ENCODE measurements around the gene TIMP2. TPM values are rescaled to one million over a fixed set of nuclear protein-coding genes. Genes with fewer than 3 reads are reported as not detected.
A peak's percentile ranks its signal among the peaks of the same experiment; 100 is the strongest.

Gene TIMP2
- total RNA-seq, 2 experiments from 2014 or later: 5.0 to 6.0 TPM

DNA sequence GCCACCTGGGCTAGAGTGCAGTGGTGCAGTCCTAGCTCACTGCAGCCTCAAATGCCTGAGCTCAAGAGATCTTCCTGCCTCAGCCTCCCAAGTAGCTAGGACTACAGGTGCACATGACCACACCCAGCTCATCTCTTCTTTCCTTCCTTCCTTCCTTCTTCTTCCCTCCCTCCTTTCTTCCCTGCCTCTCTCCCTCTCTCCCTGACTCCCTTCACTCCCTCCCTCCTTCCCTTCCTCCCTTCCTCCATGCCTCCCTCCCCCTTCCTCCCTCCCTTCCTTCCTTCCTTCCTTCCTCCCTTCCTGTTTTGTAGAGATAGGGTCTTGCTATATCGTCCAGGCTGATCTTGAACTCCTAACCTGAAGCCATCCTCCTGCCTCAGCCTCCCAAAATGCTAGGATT, 61.1 kb downstream of the TIMP2 start:
- Mint-ChIP-seq H3K27me3 (no peaks in the 10 kb centered on the region), H3K4me1 (peaks cover 1% of the 10 kb centered on the region), H3K36me3 (no peaks in the 10 kb centered on the region), H3K4me3 (no peak overlapping the region), H3K27ac (no peak overlapping the region), H3K9me3 (no peaks in the 10 kb centered on the region)
- ATAC-seq (ENCODE audit: low read depth) (no peak), DNase-seq (no peak)
- POLR2A ChIA-PET: no interaction called here

DNA sequence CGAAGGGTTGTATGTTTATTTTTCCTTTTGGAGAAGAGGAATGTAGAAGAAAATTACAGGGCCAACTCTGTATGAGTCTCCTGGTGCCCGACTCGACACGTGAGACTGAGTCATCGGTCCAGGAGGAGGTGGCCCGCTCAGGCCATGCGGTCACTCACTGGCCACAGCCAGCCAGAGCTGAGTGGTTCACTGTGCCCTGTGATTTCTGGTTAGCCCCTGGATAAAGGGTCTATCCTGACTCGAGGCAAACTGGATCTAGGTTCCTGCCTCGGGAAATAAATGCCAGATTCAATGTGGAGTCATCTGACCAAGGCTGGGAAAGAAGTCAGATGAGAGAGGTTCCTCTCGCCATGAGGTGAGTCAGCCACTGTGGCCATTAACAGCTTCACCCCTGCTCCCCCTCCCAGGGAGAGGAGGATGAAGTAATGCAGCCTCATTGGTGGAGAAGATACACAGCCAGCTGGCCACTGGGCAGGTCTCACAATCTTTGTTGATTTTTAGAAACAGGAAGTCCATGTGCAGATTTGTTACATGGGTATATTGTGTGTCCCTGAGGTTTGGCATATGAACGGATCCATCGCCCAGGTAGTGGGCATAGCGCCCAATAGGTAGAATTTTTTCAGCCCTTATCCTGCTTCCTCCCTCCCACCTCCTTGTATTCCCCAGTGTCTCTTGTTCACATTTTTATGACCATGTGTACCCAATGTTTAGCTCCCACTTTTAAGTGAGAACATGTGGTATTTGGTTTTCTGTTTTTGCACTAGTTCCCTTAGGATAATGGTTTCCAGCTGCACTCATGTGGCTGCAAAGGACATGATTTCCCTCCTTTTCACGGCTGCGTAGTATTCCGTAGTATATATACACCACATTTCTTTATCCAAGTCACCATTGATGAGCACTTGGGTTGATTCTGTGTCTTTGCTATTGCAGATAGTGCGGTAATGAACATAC, 62.8 kb downstream of the TIMP2 start:
- no peaks in the 10 kb centered on the region for H3K27me3 Mint-ChIP-seq
- no peaks in the 10 kb centered on the region for H3K36me3 Mint-ChIP-seq
- POLR2A ChIA-PET: no interaction called here
- H3K4me1 Mint-ChIP-seq: peaks cover 1% of the 10 kb centered on the region
- no peak for DNase-seq
- no peak overlapping the region for H3K4me3 Mint-ChIP-seq
- ATAC-seq (ENCODE audit: low read depth): no peak
- H3K9me3 Mint-ChIP-seq: no peaks in the 10 kb centered on the region
- H3K27ac Mint-ChIP-seq: no peak overlapping the region

DNA sequence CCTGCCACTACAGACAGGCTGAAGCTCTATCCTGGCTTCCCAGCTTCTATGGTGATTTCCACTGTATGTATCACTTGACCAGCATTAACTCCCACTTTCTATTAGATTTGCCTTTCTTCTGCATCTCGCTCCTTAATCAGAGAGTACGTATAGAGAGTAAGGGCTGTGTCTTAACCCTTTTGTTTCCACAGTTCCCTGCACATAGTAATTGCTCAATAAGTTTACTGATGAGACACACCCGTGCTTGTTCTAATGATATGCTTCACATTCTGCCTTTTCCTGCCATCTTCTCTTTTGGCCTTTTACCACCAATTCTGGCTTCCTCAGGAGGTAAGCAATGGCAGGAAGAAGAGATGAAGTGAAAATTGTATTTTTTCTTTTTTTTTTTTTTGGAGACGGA, 64.0 kb downstream of the TIMP2 start:
- POLR2A ChIA-PET: interaction anchor here (0.7 kb wide), 1 partner anchor 107 kb away, joined by 4 read pairs; no protein-coding TSS in a partner anchor
- H3K36me3 Mint-ChIP-seq: no peaks in the 10 kb centered on the region
- no peak for ATAC-seq (ENCODE audit: low read depth)
- H3K27ac Mint-ChIP-seq: no peak overlapping the region
- no peaks in the 10 kb centered on the region for H3K9me3 Mint-ChIP-seq
- H3K27me3 Mint-ChIP-seq: no peaks in the 10 kb centered on the region
- DNase-seq: no peak
- peaks cover 1% of the 10 kb centered on the region for H3K4me1 Mint-ChIP-seq
- H3K4me3 Mint-ChIP-seq: no peak overlapping the region

DNA sequence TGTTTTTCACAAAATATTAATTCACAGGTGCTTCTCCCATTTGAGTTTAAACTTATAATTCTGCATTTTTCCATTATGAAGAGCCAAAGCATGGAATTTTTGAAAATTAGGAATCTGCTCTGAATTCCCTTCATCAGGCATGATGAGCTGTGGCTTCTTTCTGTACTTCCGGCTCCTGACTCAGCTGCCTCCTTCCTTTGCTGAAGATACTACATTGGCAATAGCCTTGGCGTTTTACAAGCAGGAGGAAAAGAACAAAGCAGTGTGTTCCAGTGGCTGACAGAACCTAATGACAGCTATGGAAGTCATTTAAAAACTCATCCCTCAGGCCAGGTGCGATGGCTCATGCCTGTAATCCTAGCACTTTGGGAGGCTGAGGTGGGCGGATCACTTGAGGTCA, 66.1 kb downstream of the TIMP2 start:
- Mint-ChIP-seq H3K9me3 (no peaks in the 10 kb centered on the region), H3K4me3 (no peak overlapping the region), H3K27ac (no peak overlapping the region), H3K36me3 (no peaks in the 10 kb centered on the region), H3K4me1 (no peaks in the 10 kb centered on the region), H3K27me3 (no peaks in the 10 kb centered on the region)
- no peak for ATAC-seq (ENCODE audit: low read depth)
- DNase-seq: no peak
- POLR2A ChIA-PET: no interaction called here

DNA sequence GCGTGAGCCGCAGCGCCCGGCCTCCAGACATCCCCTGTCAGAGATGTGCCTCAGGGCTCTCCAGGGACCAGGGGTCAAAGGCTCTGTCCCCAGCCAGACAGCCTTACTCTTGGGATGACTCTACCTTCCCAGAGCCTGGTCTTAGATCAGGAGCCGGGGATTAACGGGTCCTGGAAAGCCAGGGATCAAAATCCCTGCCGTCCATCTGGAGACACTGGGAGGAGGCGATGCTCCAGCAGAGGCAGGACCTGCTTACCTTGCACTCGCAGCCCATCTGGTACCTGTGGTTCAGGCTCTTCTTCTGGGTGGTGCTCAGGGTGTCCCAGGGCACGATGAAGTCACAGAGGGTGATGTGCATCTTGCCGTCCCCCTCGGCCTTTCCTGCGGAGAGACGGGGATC, 67.9 kb downstream of the TIMP2 start:
- no peaks in the 10 kb centered on the region for H3K4me1 Mint-ChIP-seq

DNA sequence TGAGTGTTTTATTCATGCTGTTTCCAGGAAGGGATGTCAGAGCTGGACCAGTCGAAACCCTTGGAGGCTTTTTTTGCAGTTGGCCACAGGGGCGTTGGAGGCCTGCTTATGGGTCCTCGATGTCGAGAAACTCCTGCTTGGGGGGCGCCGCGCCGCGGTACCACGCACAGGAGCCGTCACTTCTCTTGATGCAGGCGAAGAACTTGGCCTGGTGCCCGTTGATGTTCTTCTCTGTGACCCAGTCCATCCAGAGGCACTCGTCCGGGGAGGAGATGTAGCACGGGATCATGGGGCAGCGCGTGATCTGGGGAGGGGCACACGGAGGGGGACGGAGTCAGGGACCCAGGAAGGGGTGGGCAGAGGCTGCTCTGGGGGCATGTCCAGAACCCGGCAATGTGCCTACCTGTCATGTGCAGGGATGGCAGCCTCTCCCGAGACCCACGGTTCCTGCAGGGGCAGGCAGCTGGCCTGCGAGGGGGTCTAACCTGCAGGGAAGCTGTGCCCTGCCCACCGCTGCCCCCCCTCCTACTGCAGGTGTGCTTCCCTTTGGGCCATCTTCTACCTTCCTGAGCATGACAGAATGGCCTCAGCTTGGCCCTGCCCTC, 69.5 kb downstream of the TIMP2 start:
- no peaks in the 10 kb centered on the region for H3K9me3 Mint-ChIP-seq
- no peak overlapping the region for H3K4me3 Mint-ChIP-seq
- H3K27me3 Mint-ChIP-seq: no peaks in the 10 kb centered on the region
- H3K36me3 Mint-ChIP-seq: no peaks in the 10 kb centered on the region
- no peak overlapping the region for H3K27ac Mint-ChIP-seq
- ATAC-seq (ENCODE audit: low read depth) (no peak), DNase-seq (no peak)
- H3K4me1 Mint-ChIP-seq: no peaks in the 10 kb centered on the region
- POLR2A ChIA-PET: no interaction called here

More for the DNA sequence above, 67.9 kb downstream of the TIMP2 start:
- DNase-seq (no peak), ATAC-seq (ENCODE audit: low read depth) (no peak)
- Mint-ChIP-seq H3K36me3 (no peaks in the 10 kb centered on the region), H3K9me3 (no peaks in the 10 kb centered on the region), H3K4me3 (no peak overlapping the region), H3K27ac (no peak overlapping the region), H3K27me3 (no peaks in the 10 kb centered on the region)
- POLR2A ChIA-PET: no interaction called here

DNA sequence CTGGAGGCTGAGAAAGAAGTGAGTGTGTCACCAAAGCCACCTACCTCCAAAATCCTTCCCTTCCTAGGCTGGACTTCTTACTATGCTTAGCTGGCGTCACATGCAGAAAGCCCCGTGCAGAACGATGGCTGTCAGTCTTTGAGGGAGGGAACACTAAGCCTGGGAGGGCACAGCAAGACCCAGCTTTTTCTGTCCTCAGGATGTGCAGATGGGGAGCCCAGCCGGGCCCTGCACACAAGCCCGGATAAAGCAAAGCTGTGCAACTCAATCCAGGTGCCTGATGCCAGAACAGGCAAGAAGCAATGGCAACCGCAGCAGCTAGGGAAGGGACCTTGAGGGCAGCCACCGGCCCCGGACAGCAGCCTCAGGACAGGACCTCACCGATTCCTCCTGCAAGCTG, 70.7 kb downstream of the TIMP2 start:
- H3K4me3 Mint-ChIP-seq: no peak overlapping the region
- H3K9me3 Mint-ChIP-seq: no peaks in the 10 kb centered on the region
- no peaks in the 10 kb centered on the region for H3K36me3 Mint-ChIP-seq
- DNase-seq (no peak), ATAC-seq (ENCODE audit: low read depth) (no peak)
- H3K27ac Mint-ChIP-seq: no peak overlapping the region
- H3K4me1 Mint-ChIP-seq: no peaks in the 10 kb centered on the region
- POLR2A ChIA-PET: no interaction called here
- no peaks in the 10 kb centered on the region for H3K27me3 Mint-ChIP-seq

DNA sequence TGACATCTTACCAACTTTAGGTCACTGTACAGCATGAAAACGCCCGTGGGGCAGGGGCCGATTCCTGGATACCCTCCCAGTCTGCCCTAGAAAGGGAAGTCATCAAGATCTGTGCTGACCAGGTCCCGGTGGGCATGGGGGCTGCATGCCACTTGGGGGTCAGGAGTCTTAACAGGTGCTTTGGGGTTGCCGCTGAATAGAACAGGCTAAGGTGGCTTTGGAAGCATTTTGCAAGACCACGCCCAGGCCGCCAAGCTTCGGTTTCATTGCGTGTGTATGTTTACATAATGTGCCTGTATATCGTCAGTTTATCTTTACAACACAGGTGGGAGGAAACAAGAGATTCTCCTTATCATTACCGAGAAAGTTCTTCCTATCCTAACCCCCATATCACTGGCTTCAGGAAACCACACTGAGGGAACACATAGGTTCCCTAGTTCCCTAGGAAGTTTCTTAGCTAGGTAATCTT, 71.2 kb downstream of the TIMP2 start:
- H3K27ac Mint-ChIP-seq: no peak overlapping the region
- no peaks in the 10 kb centered on the region for H3K9me3 Mint-ChIP-seq
- ATAC-seq (ENCODE audit: low read depth) (no peak), DNase-seq (no peak)
- no peaks in the 10 kb centered on the region for H3K36me3 Mint-ChIP-seq
- H3K4me1 Mint-ChIP-seq: no peaks in the 10 kb centered on the region
- POLR2A ChIA-PET: no interaction called here
- no peak overlapping the region for H3K4me3 Mint-ChIP-seq
- H3K27me3 Mint-ChIP-seq: no peaks in the 10 kb centered on the region

DNA sequence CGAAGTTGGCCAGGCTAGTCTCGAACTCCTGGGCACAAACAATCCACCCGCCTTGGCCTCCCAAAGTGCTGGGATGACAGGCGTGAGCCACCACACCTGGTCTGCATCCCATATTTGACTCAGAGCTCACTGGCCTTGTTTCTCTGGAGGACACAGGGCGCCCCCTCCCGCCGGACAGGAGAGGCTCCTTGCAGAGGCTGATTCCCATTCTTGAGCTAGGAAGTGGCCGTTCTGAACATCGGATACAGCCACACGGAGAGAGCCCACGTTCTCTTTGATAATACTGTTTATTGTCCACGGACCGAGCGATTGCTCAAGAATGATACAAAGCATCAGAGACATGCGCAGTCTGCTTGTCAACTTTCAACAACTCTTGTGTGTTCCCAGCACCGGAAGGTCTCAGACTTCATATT, 72.5 kb downstream of the TIMP2 start:
- ATAC-seq (ENCODE audit: low read depth) (no peak), DNase-seq (no peak)
- H3K27me3 Mint-ChIP-seq: no peaks in the 10 kb centered on the region
- H3K36me3 Mint-ChIP-seq: no peaks in the 10 kb centered on the region
- H3K4me3 Mint-ChIP-seq: no peak overlapping the region
- no peak overlapping the region for H3K27ac Mint-ChIP-seq
- H3K9me3 Mint-ChIP-seq: no peaks in the 10 kb centered on the region
- no peaks in the 10 kb centered on the region for H3K4me1 Mint-ChIP-seq
- POLR2A ChIA-PET: interaction anchor here (0.7 kb wide), 1 partner anchor 19 kb away, joined by 3 read pairs; no protein-coding TSS in a partner anchor

DNA sequence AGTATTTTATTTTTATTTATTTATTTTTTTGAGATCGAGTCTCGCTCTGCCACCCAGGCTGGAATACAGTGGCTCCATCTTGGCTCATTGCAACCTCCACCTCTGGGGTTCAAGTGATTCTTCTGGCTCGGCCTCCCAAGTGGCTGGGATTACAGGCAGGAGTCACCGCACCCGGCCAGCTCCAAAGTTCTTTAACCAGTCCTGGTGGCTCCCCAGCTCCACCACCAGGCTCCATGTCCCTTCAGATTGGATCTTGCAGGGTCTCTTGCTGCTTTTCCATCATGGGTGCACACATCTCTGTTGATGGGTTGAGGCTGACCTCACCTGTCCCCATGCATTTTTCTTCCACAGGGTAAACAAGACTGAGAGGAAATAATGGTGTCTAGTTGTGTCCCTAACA, 76.2 kb downstream of the TIMP2 start:
- DNase-seq (no peak), ATAC-seq (ENCODE audit: low read depth) (no peak)
- H3K4me3 Mint-ChIP-seq: no peak overlapping the region
- POLR2A ChIA-PET: no interaction called here
- H3K27me3 Mint-ChIP-seq: no peaks in the 10 kb centered on the region
- H3K4me1 Mint-ChIP-seq: peaks cover 4% of the 10 kb centered on the region
- no peak overlapping the region for H3K27ac Mint-ChIP-seq
- no peaks in the 10 kb centered on the region for H3K9me3 Mint-ChIP-seq
- peaks cover 2% of the 10 kb centered on the region for H3K36me3 Mint-ChIP-seq

DNA sequence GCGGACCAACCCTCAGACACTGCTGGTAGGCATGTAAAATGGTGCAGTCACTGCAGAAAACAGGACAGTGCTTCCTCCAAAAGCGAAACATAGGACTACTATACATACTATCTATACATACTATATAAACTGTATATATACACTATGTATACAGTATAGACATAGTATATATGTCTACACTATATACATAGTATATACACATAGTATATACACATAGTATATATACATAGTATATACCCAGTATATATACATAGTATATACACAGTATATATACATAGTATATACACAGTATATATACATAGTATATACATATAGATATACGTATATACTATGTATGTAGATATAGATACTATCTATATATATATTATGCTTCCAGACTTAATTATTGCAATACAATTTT, 78.1 kb downstream of the TIMP2 start:
- no peaks in the 10 kb centered on the region for H3K27me3 Mint-ChIP-seq
- ATAC-seq (ENCODE audit: low read depth) (no peak), DNase-seq (no peak)
- H3K4me3 Mint-ChIP-seq: no peak overlapping the region
- H3K36me3 Mint-ChIP-seq: peaks cover 2% of the 10 kb centered on the region
- H3K9me3 Mint-ChIP-seq: no peaks in the 10 kb centered on the region
- POLR2A ChIA-PET: no interaction called here
- peaks cover 9% of the 10 kb centered on the region for H3K4me1 Mint-ChIP-seq
- no peak overlapping the region for H3K27ac Mint-ChIP-seq

DNA sequence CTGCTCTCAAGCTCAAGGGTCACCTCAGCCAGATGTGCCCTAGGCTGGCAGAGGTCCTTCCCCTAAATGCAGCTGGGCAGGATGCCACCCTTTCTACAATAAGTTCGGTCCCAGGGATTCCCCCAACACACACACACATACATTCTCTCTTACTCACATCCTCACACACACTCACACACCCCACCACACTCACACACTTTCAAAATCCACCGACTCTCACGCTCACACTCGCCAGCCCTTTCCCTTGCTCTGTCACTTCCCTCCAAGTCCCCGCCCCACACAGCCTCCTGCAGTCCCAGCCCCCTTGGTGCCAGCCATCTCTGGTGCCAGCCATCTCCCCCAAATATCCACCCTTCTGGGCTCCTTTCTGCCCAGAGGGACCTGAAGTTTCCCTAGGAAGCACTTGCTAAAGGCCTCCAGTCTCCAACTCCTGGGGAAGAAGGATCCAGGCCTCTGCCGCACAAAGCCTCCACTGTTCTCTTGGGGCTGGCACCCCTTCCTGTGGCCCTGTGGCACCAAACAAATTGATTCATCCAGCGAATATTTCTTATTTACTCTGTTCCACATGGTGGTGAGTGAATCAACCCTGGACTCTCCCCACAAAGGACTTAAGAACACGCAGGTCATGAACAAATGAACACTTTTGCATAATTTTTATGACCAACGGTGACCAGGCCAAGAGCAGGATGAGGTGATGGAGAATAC, 80.7 kb downstream of the TIMP2 start:
- H3K36me3 Mint-ChIP-seq: peaks cover 2% of the 10 kb centered on the region
- no peak overlapping the region for H3K4me3 Mint-ChIP-seq
- POLR2A ChIA-PET: no interaction called here

DNA sequence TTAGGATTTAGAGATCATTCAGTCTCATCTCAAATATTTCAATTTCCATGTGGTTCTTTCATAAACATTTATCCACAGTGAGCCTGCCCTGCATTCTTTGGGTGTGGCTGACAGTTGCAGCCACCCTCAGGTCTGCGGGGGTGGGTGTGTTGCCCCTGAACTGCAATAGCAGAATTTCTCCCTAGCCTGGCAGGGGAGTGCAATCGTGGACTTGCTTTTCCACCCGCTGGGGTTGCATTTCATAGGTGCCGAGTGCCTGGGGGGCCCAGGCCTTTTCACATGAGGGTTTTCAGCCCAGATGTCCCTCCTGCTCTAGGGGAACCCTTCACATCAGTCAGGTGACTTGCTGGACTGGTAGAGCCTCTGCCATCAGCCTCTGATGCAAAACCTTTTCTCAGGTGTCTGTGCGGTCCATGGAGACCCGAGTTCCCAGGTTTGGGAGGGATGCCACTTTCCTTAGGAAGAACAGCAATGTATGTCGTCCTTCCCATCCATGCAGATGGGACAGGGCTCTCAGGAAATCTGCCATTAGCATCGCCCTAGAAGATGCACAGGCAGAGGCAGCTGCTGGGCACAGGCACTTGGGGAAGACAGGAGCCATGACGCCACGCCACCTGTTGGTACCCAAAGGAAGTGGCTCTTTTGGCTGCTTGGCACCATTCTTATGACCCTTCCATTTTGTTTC, 82.2 kb downstream of the TIMP2 start:
- H3K36me3 Mint-ChIP-seq: peaks cover 2% of the 10 kb centered on the region
- no peaks in the 10 kb centered on the region for H3K9me3 Mint-ChIP-seq
- ATAC-seq (ENCODE audit: low read depth) (no peak), DNase-seq (peak; percentile 63)
- peaks cover 30% of the 10 kb centered on the region for H3K4me1 Mint-ChIP-seq
- POLR2A ChIA-PET: interaction anchor here (0.5 kb wide), 1 partner anchor 57 kb away, joined by 3 read pairs; no protein-coding TSS in a partner anchor
- no peaks in the 10 kb centered on the region for H3K27me3 Mint-ChIP-seq
- no peak overlapping the region for H3K27ac Mint-ChIP-seq
- no peak overlapping the region for H3K4me3 Mint-ChIP-seq

More for the DNA sequence above, 80.7 kb downstream of the TIMP2 start:
- no peaks in the 10 kb centered on the region for H3K9me3 Mint-ChIP-seq
- H3K27me3 Mint-ChIP-seq: no peaks in the 10 kb centered on the region
- H3K27ac Mint-ChIP-seq: no peak overlapping the region
- ATAC-seq (ENCODE audit: low read depth) (no peak), DNase-seq (no peak)
- H3K4me1 Mint-ChIP-seq: peaks cover 18% of the 10 kb centered on the region
